SU-DHL-6 (cell line): ENCODE data around the gene SLC39A11.

Source experiments
- H2AFZ ChIP-seq: fragments of 200-600 bp; sonication (generic); 2 replicates; pipeline ENCODE4 v1.6.1; 2014; ENCODE audit warnings: low read depth, mild to moderate bottlenecking, moderate library complexity, mixed read lengths, antibody characterized with exemption, low read length; ENCODE audit not compliant: severe bottlenecking
- H3F3A ChIP-seq: fragments of 200-600 bp; shearing (Covaris generic); 2 replicates; pipeline ENCODE4 v1.6.0; 2016; ENCODE audit warnings: antibody characterized with exemption, mild to moderate bottlenecking; ENCODE audit not compliant: insufficient read depth
- H3K27ac ChIP-seq: fragments of 200-600 bp; sonication (generic); 2 replicates; pipeline ENCODE4 v1.5.1; 2016; ENCODE audit warnings: low read depth, mild to moderate bottlenecking, low read length, moderate library complexity, mixed read lengths
- H3K27me3 ChIP-seq: fragments of 200-600 bp; sonication (generic), shearing (Covaris generic); 2 replicates; pipeline ENCODE4 v1.6.0; 2014; ENCODE audit warnings: mild to moderate bottlenecking, low read length
- H3K36me3 ChIP-seq: fragments of 200-600 bp; sonication (generic); 2 replicates; pipeline ENCODE4 v1.6.1; 2014; ENCODE audit warnings: mild to moderate bottlenecking, low read length, mixed read lengths
- H3K4me2 ChIP-seq: fragments of 300-600, 200-600 bp; shearing (Covaris generic), sonication (generic); 2 replicates; pipeline ENCODE4 v1.6.0; 2014; ENCODE audit warnings: low read length, low read depth, mild to moderate bottlenecking; ENCODE audit not compliant: poor library complexity, severe bottlenecking
- H3K4me3 ChIP-seq: fragments of 200-600 bp; sonication (generic); 2 replicates; pipeline ENCODE4 v1.5.1; 2014; ENCODE audit warnings: antibody characterized with exemption, low read length, mild to moderate bottlenecking, mixed read lengths; ENCODE audit not compliant: insufficient read depth, poor library complexity, severe bottlenecking
- H3K79me2 ChIP-seq: fragments of 200-600 bp; sonication (generic); 2 replicates; pipeline ENCODE4 v1.6.1; 2014; ENCODE audit warnings: mild to moderate bottlenecking, low read length, moderate library complexity; ENCODE audit not compliant: insufficient read depth
- H3K9ac ChIP-seq: fragments of 200-600 bp; sonication (generic); 2 replicates; pipeline ENCODE4 v1.7.0; 2014; ENCODE audit warnings: mild to moderate bottlenecking, low read length
- H3K9me2 ChIP-seq: fragments of 200-600 bp; sonication (generic); replicated peaks from 2 replicates; pipeline ENCODE4 v1.6.1; 2014; ENCODE audit warnings: low read length; ENCODE audit not compliant: insufficient read depth
- H3K9me3 ChIP-seq: fragments of 200-600 bp; sonication (generic); 2 replicates; pipeline ENCODE4 v1.6.1; 2014; ENCODE audit warnings: low read length, mixed read lengths; ENCODE audit not compliant: insufficient read depth
- H4K20me1 ChIP-seq: fragments of 200-600 bp; sonication (generic); 2 replicates; pipeline ENCODE4 v1.6.1; 2014; ENCODE audit warnings: low read depth, mild to moderate bottlenecking, antibody characterized with exemption, low read length, moderate library complexity, mixed read lengths
- CTCF ChIP-seq: fragments of 200-600 bp; sonication (generic); IDR thresholded peaks from one replicate; pipeline ENCODE4 v1.5.1; 2017; ENCODE audit warnings: antibody characterized with exemption, mild to moderate bottlenecking, low read length, moderate library complexity; ENCODE audit not compliant: insufficient read depth, poor library complexity, severe bottlenecking
- EZH2phosphoT487 ChIP-seq: fragments of 200-600 bp; sonication (generic), shearing (Covaris generic); conservative IDR thresholded peaks from 2 replicates; pipeline ENCODE4 v1.6.1; 2018; ENCODE audit warnings: mild to moderate bottlenecking, antibody characterized with exemption, low read length, moderate library complexity, mixed read lengths

The SLC39A11 gene

GRCh38 chr17:72714357-72714966 lies 378.0 kb downstream of the SLC39A11 start:
- no peaks in the 10 kb centered on the region for H3K27me3 ChIP-seq
- no peak overlapping the region for H2AFZ ChIP-seq
- H3K36me3 ChIP-seq = no peaks in the 10 kb centered on the region
- no peak overlapping the region for H3K27ac ChIP-seq
- no peak overlapping the region for H3K4me3 ChIP-seq
- no peaks in the 10 kb centered on the region for H4K20me1 ChIP-seq
- no peak for TF ChIP-seq CTCF
- no peak for TF ChIP-seq EZH2phosphoT487
- H3F3A ChIP-seq = no peaks in the 10 kb centered on the region
- H3K9ac ChIP-seq = no peak overlapping the region
- H3K9me2 ChIP-seq = no peaks in the 10 kb centered on the region
- no peak overlapping the region for H3K4me2 ChIP-seq
- no peaks in the 10 kb centered on the region for H3K79me2 ChIP-seq
- no peaks in the 10 kb centered on the region for H3K9me3 ChIP-seq

GRCh38 chr17:72713701-72714100 lies 378.8 kb downstream of the SLC39A11 start:
- H3K4me3 ChIP-seq = no peak overlapping the region
- no peak overlapping the region for H3K4me2 ChIP-seq
- H3K27ac ChIP-seq = no peak overlapping the region
- no peaks in the 10 kb centered on the region for H3K27me3 ChIP-seq
- no peaks in the 10 kb centered on the region for H3K9me2 ChIP-seq
- H3K79me2 ChIP-seq = no peaks in the 10 kb centered on the region
- no peaks in the 10 kb centered on the region for H3F3A ChIP-seq
- H3K36me3 ChIP-seq = no peaks in the 10 kb centered on the region
- no peaks in the 10 kb centered on the region for H4K20me1 ChIP-seq
- H3K9ac ChIP-seq = no peak overlapping the region
- H2AFZ ChIP-seq = no peak overlapping the region
- H3K9me3 ChIP-seq = no peaks in the 10 kb centered on the region
- TF ChIP-seq CTCF = no peak
- no peak for TF ChIP-seq EZH2phosphoT487

GRCh38 chr17:72711521-72712310 lies 380.8 kb downstream of the SLC39A11 start:
- TF ChIP-seq CTCF (no peak), EZH2phosphoT487 (no peak)
- no peak overlapping the region for H2AFZ ChIP-seq
- no peaks in the 10 kb centered on the region for H3K79me2 ChIP-seq
- no peaks in the 10 kb centered on the region for H3F3A ChIP-seq
- H3K4me2 ChIP-seq = no peak overlapping the region
- no peak overlapping the region for H3K27ac ChIP-seq
- H3K4me3 ChIP-seq = no peak overlapping the region
- no peaks in the 10 kb centered on the region for H3K9me3 ChIP-seq
- H4K20me1 ChIP-seq = no peaks in the 10 kb centered on the region
- no peaks in the 10 kb centered on the region for H3K9me2 ChIP-seq
- no peaks in the 10 kb centered on the region for H3K27me3 ChIP-seq
- no peaks in the 10 kb centered on the region for H3K36me3 ChIP-seq
- no peak overlapping the region for H3K9ac ChIP-seq
